Measurements from ENCODE around the gene GSE1. TPM values are rescaled to one million over a fixed set of nuclear protein-coding genes. Genes with fewer than 3 reads are reported as not detected.

The GSE1 gene
- total RNA-seq, 1 donor from 2014 or later, result 31.1 TPM

DNA sequence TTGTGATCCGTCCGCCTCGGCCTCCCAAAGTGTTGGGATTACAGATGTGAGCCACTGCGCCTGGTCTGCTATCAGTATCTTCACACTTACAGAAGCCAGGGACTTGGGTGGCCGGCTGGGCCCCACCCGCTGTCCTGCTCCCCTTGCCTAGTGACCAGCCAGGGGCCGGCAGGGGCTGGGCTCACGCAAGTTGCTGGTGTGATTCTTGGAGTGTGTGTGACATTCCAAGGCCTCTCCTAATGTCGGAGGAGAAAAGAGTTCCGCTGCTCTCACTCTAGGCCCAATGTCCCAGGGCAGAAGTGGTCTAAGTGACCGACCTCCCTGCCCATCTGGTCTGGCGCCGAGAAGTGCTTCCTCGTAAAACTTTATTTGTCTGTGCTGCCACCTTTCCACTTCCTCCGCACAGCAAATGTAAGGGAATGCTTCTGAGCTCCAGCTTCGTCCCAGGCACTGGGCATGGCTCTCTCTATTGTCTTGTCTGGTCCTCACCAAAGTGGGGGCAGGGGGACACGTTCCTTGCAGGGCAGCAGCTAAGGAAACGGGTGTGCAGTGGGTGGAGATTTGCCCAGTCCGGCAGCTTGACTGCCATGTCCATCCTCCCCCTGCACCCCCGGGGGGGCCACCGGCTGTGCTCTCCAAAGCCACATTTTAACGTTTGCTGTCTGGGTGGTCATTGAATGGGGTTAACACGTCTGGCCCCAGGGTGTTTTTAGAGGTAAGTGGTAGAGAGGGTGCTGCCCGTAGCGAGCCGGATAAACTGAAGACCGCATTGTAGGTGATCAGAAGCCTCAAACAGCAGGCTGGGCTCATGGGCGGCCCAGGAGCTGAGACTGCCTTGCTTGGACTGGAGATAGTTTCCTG is 7.8 kb upstream of the GSE1 start:
- DNase-seq (ENCODE audit: low spot score), result no peak

GRCh38 chr16:85605912-85606841 is 6.9 kb upstream of the GSE1 start:
- DNase-seq (ENCODE audit: low spot score), result no peak

DNA sequence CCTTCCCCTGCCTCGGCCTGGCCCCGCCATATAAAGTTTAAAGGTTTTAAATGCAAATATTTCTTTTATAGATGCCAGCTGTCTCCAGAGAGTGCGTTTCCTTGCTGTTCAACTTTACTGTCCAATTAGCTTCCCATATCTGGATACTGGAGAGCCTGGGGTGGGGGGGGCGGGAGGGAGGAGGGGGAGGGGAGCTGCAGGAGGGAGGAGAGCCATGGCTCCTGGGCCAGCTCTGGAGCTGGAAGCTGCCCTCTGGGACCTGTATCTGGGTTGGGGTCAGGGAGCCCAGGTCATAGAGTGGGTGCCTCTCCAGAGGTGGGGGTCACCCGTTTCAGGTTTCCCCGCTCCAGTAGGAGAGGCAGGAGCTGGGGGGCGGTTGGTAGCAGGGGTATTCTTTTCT is 6.2 kb upstream of the GSE1 start:
- no peak for DNase-seq (ENCODE audit: low spot score)

DNA sequence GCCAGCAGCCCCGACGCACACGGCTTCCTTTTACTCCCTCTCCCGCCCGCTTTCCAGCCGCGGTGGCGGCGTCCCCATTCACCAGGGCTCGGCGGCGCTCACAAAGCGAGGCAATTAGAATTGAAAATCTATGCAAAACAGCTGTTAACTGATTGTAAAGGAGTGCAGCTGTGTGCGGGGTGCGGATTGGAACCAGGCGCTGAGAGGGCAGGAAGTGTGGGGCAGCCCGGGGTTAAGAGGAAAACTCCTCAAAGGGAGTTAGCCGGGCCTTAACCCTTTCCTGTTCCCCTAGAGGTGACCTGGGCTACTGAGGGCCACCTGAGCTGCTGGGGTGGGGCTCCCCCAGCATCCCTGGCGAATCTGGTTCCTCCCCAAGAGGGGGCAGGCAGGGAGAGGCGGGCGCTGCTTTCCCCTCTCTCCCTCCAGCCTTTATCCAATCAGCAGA is 5.8 kb upstream of the GSE1 start:
- DNase-seq (ENCODE audit: low spot score), result peak; percentile 50

DNA sequence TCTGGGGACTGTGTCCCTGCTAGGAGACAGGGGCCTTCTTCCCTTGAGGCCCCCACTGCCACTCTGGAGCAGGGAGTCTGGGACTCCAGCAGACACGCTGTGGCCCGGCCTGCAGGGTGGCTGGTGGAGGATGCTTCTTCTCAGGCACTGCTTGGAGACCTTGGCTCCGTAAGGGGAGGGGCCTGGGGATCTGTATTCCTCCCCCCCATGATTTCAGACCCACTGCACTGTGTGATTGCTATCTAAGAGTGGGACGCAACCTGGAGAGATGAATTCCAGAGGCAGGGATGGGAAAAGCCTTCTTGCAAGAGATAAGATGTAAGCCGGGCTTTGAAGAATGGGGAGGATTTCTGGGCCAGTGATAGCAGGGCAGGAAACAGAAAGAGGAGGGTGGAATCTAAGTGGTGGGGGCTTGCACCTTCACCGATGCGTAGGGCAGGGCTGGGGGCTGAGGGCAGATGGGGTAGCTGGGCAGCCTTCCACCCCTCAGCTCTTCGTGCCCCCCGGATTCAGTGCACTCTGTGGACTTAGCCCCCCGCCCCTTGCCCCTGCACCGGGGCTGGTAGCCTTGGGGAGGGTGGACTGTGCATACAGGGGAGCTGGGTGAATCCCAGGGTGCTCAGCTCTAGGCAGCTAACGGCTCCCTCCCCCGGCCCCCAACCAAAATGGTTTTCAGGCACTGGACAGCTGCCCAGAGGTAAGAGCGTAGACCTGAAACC is 5.2 kb upstream of the GSE1 start:
- peak; percentile 82 for DNase-seq (ENCODE audit: low spot score)

DNA sequence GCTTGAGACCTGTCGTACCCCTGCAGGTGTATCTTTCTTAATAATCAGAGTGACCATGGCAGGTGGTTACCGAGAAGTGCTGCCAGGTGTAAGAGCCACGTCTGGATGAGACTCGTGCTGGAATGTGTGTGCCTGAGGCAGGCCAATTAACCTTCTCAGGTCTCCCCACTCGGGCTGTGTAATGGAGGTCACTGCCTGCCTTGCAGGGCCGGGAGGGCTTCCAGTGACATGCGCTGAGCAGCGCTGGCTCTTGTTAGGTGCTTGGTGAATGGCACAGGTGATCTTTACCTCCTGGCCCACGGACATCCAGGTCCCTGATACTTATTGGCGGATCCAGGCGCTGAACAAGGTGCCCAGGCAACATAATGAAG is 4.6 kb upstream of the GSE1 start:
- no peak for DNase-seq (ENCODE audit: low spot score)

- DNase-seq (ENCODE audit: low spot score), result no peak
These were observed 4.2 kb upstream of the GSE1 start for GRCh38 chr16:85608887-85609286.

- no peak for DNase-seq (ENCODE audit: low spot score)
These were observed 3.6 kb upstream of the GSE1 start for GRCh38 chr16:85609539-85609938.

- no peak for DNase-seq (ENCODE audit: low spot score)
These were observed 3.1 kb upstream of the GSE1 start for GRCh38 chr16:85610059-85610445.

- DNase-seq (ENCODE audit: low spot score), result peak; percentile 80
These were observed 2.5 kb upstream of the GSE1 start for GRCh38 chr16:85610446-85611193.

DNA sequence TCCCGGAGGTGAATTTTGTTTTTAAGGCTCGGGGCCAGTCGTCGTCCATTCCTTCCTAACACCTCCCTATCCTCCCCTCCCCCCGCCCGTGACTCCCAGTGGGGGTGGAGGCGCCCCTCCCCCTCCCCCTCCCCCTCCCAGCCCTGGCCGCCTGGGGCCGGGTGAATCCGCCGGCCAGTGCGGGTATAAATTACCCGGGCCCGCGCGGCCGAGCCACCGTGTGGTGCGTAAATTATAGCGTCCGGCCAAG is 2.0 kb upstream of the GSE1 start:
- no peak for DNase-seq (ENCODE audit: low spot score)

DNA sequence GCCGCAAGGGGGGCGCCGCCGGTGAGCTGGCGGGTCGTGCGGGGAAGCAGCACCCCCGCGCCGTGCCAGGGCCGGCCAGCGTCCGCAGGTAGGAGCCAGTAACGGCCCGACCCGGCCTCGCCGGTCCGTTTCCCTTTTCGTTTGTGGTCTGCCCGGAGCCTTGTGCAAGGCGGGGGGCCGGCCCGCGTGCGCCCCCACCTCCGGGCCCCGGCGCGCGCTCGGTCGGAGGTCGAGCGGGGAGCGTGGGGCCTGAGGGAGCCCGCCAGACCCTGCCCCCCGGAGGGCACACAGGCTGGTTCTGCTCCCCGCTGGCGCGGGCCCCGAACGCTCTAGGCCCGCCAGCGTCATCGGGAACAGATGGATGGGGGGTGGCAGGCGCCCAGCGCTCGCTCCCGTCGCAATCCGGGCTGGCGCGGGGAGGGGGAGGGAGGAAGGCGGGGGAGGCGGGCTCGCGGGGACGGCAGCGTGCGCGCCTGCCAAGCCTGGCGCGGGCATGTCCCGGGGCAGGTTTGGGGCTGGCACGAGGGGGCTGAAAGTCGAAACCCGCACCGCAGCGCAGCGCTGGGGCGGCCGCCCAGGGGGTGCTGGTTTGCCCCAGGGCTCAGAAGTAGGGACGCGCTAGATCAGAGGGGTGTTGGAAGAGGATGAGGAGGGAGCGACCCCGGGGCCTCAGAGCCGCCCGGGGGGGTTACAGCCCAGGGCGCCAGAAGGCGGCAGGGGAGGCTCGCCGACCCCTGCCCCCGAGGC is 1.5 kb upstream of the GSE1 start:
- DNase-seq (ENCODE audit: low spot score), result peak; percentile 75

GRCh38 chr16:85612191-85612800 is 826 bp upstream of the GSE1 start:
- DNase-seq (ENCODE audit: low spot score), result peak; percentile 58

DNA sequence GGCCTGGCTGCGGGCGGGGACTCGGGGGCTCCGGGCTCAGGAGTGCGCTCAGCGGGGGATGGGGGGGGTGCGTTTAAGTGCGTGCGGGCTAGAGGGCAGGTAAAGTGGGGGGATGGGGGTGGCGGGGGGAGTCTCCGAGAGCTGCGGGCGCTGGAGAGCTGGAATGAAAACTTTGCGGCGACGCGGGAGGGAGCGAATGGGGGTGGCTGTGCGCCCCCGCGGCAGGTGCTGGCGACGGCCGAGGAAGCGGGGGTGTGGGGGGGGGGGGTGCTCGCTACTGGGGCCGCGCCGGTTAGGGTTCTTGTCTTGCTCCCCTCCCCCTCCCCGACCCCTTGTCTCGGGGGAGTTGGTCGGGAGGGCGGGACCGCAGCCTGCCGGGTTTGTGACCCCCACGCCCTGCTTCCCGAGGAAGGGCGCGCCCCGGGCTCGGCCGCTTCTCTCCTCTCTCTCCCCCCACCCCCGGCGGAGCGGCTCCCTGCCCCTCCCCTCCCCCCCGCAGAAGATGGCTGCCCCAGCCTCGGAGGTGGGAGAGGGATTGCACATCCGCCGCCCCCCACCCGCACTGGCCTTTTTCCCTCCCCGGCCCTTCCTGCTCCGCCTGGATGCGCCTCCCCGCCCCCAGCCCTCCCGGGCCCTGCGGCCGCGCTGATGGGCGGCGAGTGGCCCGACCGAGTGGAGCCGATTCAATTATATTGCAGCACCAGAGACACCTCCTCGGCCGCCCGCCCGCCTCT is 649 bp downstream of the GSE1 start:
- no peak for DNase-seq (ENCODE audit: low spot score)

- DNase-seq (ENCODE audit: low spot score), result no peak
These were observed 1.4 kb downstream of the GSE1 start for GRCh38 chr16:85614338-85615013.

DNA sequence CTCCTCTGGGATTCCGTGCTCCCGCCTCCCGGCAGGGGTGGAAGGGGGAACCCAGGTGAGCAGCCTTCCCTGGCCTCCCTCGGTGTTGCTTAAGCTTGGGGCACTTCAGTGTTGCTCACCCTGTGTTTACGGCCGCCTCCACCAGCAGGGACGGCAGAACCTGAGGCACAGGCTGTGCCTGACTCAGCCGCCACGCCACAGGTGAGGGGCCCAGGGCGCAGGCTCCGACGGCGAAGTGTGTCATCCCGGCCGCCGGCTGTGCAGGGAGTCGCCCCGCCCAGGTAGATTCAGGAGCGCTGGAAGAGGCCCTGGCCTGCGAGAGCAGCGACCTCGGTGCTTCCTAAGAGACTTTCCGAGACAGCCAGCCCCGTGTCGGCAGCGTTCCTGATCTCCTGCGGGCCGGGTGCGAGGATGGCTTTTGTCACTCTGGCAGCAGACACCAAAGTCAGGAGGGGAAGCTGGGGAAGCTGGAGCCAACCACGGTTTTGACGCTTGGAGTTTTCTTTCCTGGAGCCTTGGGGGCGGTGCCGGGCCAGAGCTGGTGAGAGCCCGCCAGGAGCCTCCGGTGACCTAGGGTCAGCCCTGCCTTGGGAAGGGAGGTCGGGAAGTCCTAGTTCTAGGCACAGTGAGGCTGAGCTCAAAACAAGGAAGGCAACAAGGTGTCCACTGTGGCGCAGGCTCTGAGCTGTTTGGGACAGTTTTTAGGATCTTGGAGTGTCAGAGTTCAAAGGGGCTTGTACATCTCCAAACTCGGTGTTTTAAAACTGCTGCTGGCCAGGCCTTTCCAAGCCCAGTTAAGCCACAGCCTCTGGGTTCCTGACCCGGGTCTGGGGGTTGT is 2.1 kb downstream of the GSE1 start:
- DNase-seq (ENCODE audit: low spot score), result peak; percentile 65

DNA sequence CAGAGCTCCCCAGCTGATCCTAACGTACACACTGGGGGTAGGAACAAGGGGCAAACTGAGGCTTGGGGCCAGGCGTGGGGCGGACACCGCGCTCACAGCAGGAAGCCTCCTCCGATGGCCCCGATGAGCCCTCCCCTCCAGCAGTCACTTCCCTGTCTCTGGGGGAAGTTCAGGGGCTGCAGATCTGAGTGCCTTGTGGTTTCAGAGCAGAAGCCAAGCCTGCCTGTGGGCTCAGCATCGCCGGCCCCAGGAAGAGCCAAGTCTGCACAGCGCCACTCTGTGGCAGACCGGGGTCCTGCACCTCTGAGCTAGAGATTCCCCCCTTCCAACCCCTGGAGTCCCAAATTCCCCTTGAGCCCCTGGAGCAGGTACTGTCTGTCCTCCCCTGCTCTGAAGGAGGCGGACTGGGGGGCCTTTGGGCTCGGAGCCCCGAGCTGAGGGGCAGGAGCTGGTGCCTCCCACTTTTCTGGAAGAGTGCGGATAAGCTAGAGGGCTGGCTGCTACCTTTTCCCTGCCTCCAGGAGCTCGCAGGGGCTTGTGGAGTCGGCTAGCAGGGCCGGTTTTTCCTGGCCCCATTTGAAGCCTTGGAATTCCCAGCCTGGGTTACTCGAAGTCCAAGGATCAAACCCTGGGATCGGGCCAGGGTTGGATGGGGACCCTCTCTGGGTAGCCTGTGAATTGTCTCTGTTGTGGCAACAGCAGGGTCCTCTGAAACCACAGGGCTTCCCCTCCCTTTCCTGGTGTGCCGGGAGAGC is 2.9 kb downstream of the GSE1 start:
- DNase-seq (ENCODE audit: low spot score), result peak; percentile 83

All from umbilical cord (tissue), 2 donors.